ENCODE results near the gene RAB22A.

Gene RAB22A

GRCh38 chr20:58277107-58277506 is 32.4 kb upstream of the RAB22A start:
- DNase-seq (no peak), ATAC-seq (ENCODE audit: insufficient read depth, low read depth) (no peak)
- Histone ChIP-seq H3K4me1 (ENCODE audit: insufficient read depth, low read length) (no peaks in the 10 kb centered on the region), H3K27me3 (ENCODE audit: insufficient read depth, low read length, poor library complexity) (no peaks in the 10 kb centered on the region), H3K79me2 (ENCODE audit: insufficient read depth, low read length) (no peaks in the 10 kb centered on the region), H3K9ac (ENCODE audit: low read depth, low read length) (no peak overlapping the region), H3K9me3 (ENCODE audit: insufficient read depth, low read length, severe bottlenecking) (peaks cover 3% of the 10 kb centered on the region), H3K4me2 (ENCODE audit: insufficient read depth, low read length) (no peak overlapping the region), H3K4me3 (ENCODE audit: low read depth in 1 of 2, low read length in 2 of 2) (no peak overlapping the region), H3K36me3 (ENCODE audit: insufficient read depth, low read length) (no peaks in the 10 kb centered on the region), H4K20me1 (ENCODE audit: insufficient read depth, low read length) (no peaks in the 10 kb centered on the region), H3K27ac (ENCODE audit: low read length) (no peak overlapping the region), H2AFZ (ENCODE audit: low read depth, low read length) (no peak overlapping the region)
- TF ChIP-seq CTCF (IDR thresholded peaks at IDR 0.05; ENCODE audit: borderline replicate concordance, extremely low read depth, low read length, poor library complexity, severe bottlenecking) (no peak), EZH2 (IDR thresholded peaks at IDR 0.05; ENCODE audit: borderline replicate concordance, low read depth, low read length, severe bottlenecking) (no peak)

- no peak overlapping the region for H3K4me3 ChIP-seq (ENCODE audit: low read depth in 1 of 2, low read length in 2 of 2)
- H3K9ac ChIP-seq (ENCODE audit: low read depth, low read length) = no peak overlapping the region
- H2AFZ ChIP-seq (ENCODE audit: low read depth, low read length) = no peak overlapping the region
- H3K4me1 ChIP-seq (ENCODE audit: insufficient read depth, low read length) = no peaks in the 10 kb centered on the region
- ATAC-seq (ENCODE audit: insufficient read depth, low read depth) = no peak
- TF ChIP-seq EZH2 (IDR thresholded peaks at IDR 0.05; ENCODE audit: borderline replicate concordance, low read depth, low read length, severe bottlenecking) (no peak), CTCF (IDR thresholded peaks at IDR 0.05; ENCODE audit: borderline replicate concordance, extremely low read depth, low read length, poor library complexity, severe bottlenecking) (no peak)
- no peaks in the 10 kb centered on the region for H3K79me2 ChIP-seq (ENCODE audit: insufficient read depth, low read length)
- DNase-seq = no peak
- H4K20me1 ChIP-seq (ENCODE audit: insufficient read depth, low read length) = no peaks in the 10 kb centered on the region
- H3K27me3 ChIP-seq (ENCODE audit: insufficient read depth, low read length, poor library complexity) = no peaks in the 10 kb centered on the region
- H3K9me3 ChIP-seq (ENCODE audit: insufficient read depth, low read length, severe bottlenecking) = peaks cover 3% of the 10 kb centered on the region
- no peaks in the 10 kb centered on the region for H3K36me3 ChIP-seq (ENCODE audit: insufficient read depth, low read length)
- no peak overlapping the region for H3K27ac ChIP-seq (ENCODE audit: low read length)
- no peak overlapping the region for H3K4me2 ChIP-seq (ENCODE audit: insufficient read depth, low read length)
These were observed 31.7 kb upstream of the RAB22A start for GRCh38 chr20:58277578-58278472.

GRCh38 chr20:58286729-58287128 is 22.8 kb upstream of the RAB22A start:
- no peak for DNase-seq
- Histone ChIP-seq H3K36me3 (ENCODE audit: insufficient read depth, low read length) (no peaks in the 10 kb centered on the region), H3K9ac (ENCODE audit: low read depth, low read length) (no peak overlapping the region), H4K20me1 (ENCODE audit: insufficient read depth, low read length) (no peaks in the 10 kb centered on the region), H3K79me2 (ENCODE audit: insufficient read depth, low read length) (no peaks in the 10 kb centered on the region), H3K4me3 (ENCODE audit: low read depth in 1 of 2, low read length in 2 of 2) (no peak overlapping the region), H3K27me3 (ENCODE audit: insufficient read depth, low read length, poor library complexity) (no peaks in the 10 kb centered on the region), H3K27ac (ENCODE audit: low read length) (no peak overlapping the region), H3K4me2 (ENCODE audit: insufficient read depth, low read length) (no peak overlapping the region), H2AFZ (ENCODE audit: low read depth, low read length) (no peak overlapping the region), H3K4me1 (ENCODE audit: insufficient read depth, low read length) (no peaks in the 10 kb centered on the region), H3K9me3 (ENCODE audit: insufficient read depth, low read length, severe bottlenecking) (no peaks in the 10 kb centered on the region)
- no peak for TF ChIP-seq EZH2 (IDR thresholded peaks at IDR 0.05; ENCODE audit: borderline replicate concordance, low read depth, low read length, severe bottlenecking)
- TF ChIP-seq CTCF (IDR thresholded peaks at IDR 0.05; ENCODE audit: borderline replicate concordance, extremely low read depth, low read length, poor library complexity, severe bottlenecking) = no peak
- ATAC-seq (ENCODE audit: insufficient read depth, low read depth) = no peak

All from DND-41 (cell line).